SJSA1 (cell line): ENCODE results near the gene SLC16A5. TPM values are rescaled to one million over a fixed set of nuclear protein-coding genes. Genes with fewer than 3 reads are reported as not detected.
A peak's percentile ranks its signal among the peaks of the same experiment; 100 is the strongest.

Source experiments
- DNase-seq, 2 experiments: peaks; one replicate each; pipeline ENCODE4 v3.0.0-alpha.2; 2015 to 2020; ENCODE audit warnings: low spot score in 2 of 2, low read depth in 1 of 2
- H3K27ac ChIP-seq: fragments of 250-450 bp; sonication (Bioruptor Pico); 2 replicates; pipeline ENCODE4 v1.5.1; 2020; ENCODE audit warnings: mild to moderate bottlenecking, moderate library complexity
- H3K27me3 ChIP-seq: fragments of 250-450 bp; sonication (Bioruptor Pico); replicated peaks from 2 replicates; pipeline ENCODE4 v1.5.1; 2020; ENCODE audit warnings: mild to moderate bottlenecking, moderate library complexity
- H3K36me3 ChIP-seq: fragments of 250-450 bp; sonication (Bioruptor Pico); 2 replicates; pipeline ENCODE4 v1.5.1; 2020; ENCODE audit warnings: mild to moderate bottlenecking
- H3K4me1 ChIP-seq: fragments of 250-450 bp; sonication (Bioruptor Pico); replicated peaks from 2 replicates; pipeline ENCODE4 v1.6.1; 2021; ENCODE audit warnings: mild to moderate bottlenecking
- H3K4me3 ChIP-seq: fragments of 250-450 bp; sonication (Bioruptor Pico); 2 replicates; pipeline ENCODE4 v1.5.1; 2020; ENCODE audit warnings: mild to moderate bottlenecking
- H3K9me3 ChIP-seq: fragments of 250-450 bp; sonication (Bioruptor Pico); replicated peaks from 2 replicates; pipeline ENCODE4 v1.5.1; 2020; ENCODE audit warnings: mild to moderate bottlenecking
- total RNA-seq: library from RNA; depleted of rRNA; stranded (reverse); fragments of >200 nt; shearing (Covaris generic); gene quantifications from 2 replicates; pipeline ENCODE4 v1.2.3, GENCODE V29; 2014

Gene SLC16A5
- total RNA-seq, 1 experiment from 2014 or later: 0.71 TPM

DNA sequence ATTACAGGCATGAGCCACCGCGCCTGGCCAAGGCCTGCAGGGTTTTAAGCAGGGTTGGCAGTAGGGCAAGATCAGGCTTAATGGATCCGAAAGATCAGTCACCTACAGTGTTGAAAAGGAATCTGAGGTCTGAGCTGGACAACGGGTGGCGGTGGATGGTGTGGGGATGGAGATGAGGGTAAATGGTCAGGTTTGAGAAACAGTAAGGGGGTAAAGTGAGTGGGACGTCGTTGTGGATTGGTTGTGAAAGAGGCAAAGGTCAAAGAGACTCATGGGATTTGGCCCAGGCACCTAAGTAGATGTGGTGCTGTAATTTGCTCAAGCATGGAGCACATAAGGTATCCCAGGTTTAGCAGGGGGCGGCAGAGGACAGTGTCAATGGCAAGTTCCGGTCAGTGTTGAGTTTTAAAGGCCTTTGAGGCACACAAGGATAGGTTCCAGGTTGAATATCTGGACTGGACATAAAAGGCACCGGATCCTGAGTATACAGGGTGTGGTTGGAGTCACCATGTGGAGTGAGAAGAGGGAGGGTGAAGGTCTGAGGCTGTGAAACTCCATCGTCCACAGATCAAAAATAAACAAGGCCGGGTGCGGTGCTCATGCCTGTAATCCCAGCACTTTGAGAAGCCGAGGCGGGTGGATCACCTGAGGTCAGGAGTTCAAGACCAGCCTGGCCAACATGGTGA, 1.1 kb upstream of the SLC16A5 start:
- no peaks in the 10 kb centered on the region for H3K27me3 ChIP-seq
- no peak overlapping the region for H3K4me3 ChIP-seq
- H3K4me1 ChIP-seq: peaks cover 29% of the 10 kb centered on the region
- no peak overlapping the region for H3K27ac ChIP-seq
- no peaks in the 10 kb centered on the region for H3K36me3 ChIP-seq
- no peaks in the 10 kb centered on the region for H3K9me3 ChIP-seq
- DNase-seq: no peak

DNA sequence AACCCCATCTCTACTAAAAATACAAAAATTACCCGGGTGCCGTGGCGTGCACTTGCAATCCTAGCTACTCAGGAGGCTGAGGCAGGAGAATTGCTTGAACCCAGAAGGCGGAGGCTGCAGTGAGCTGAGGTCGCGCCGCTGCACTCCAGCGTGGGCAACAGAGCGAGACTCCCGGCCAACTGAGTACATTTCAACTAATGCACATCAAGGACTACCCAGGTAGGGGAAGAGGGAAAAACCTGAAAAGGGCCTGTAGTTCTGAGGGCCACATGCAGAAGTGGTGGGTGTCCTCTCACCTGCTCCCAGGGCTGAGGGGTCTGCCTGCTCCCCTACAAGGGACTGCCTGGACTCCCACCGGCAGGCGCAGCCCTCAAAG, 584 bp upstream of the SLC16A5 start:
- Histone ChIP-seq H3K27ac (peak overlapping the region; percentile 41), H3K9me3 (no peaks in the 10 kb centered on the region), H3K27me3 (no peaks in the 10 kb centered on the region), H3K4me1 (peaks cover 29% of the 10 kb centered on the region), H3K4me3 (peak overlapping the region; percentile 38), H3K36me3 (no peaks in the 10 kb centered on the region)
- no peak for DNase-seq

DNA sequence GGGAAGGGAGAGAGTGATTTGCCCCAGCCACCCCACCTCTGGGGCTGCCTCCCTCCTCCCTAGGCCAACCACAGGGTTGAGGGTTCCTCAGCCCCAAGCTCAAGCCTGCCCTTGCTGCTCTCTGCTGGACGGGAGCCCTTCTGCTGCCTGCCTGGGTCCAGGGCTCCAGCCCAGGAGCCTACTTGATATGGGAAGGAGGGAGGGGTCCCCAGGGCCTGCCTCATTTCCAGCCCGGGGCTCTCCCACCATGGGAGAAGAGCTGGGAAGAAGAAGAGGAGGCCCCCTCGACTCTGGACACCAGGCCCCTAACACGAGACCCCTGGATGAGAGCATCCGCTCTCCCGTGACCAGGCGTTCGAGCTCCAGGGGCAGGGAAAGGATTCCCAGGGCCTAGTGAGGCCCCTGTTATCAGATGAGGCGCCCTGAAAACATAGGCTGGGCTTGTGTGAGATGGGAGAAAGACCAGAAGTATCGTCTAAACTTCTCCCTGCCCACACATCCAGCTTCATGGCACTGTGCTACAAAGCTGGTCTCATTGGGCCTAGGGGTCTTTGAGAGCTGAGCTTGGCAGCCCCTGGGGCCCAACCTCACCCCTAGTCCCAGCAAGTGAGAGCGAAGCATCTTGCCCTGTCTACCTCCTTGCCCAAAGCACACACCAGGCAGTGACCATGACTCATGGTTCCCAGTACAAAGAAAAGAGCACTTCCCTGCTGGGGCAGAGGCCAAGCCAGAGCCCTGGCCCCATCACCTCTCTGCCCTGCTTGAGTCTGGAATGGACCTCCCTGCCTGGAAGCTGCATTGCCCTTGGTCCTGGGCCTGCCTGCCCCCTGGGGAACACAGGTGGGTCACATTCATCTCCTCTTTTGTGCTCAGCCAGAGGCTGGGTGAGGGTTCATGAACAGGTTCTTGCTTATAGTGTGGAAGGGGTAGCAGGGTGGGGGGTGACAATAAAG, 987 bp downstream of the SLC16A5 start:
- Histone ChIP-seq H3K36me3 (no peaks in the 10 kb centered on the region), H3K27ac (no peak overlapping the region), H3K27me3 (no peaks in the 10 kb centered on the region), H3K9me3 (no peaks in the 10 kb centered on the region), H3K4me1 (peaks cover 29% of the 10 kb centered on the region), H3K4me3 (peak overlapping the region; percentile 38; the same call in 1 of the 2 replicates)
- peak in 1 of 2 experiments; percentile 46 for DNase-seq

DNA sequence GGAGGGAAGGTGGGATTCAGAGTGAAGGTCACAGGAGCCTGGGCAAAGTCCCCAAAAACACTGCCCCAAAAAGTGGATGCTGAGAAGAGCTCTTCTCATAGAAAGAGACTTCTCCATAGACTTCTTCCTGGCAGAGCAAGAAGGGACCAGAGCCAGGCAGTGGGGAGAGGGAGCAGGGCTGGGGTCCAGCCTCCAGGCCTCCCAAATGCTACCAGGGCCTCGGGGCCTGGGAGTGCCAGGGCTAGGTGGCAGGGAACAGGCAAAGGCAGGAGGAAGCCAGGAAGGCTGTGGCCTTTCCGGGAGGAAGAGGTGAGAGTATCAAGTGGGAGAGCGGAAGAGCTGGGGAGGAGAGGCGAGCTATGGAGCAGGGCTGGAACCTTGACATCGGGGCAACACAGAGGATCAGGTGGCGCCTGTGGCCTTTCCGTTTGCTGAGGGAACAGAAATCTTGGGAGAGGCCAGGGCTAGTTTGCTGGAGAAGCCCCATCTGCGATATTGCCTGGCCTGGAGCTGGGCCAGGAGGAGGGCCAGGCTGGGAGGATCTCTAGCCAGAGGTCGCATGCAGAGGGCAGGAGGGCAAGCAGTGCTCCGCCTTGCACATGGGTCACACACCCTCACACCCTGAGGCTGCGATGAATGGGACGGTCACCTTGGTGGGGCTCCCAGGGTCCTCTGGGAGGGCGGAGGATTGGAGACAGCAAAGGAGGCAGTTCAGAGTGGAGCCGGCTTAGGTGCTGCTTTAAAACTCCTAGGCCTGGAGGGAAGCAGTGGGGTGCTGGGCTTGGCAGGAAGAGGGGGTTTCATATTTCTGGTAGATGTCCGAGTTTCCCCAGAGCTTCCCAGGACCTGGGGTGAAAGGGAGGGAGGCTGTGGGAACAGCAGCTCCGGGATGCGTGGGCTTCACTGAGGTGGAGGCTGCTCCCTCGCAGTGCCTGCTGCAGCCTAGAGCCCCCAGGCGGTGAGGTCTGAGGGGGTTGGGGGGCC, 3.4 kb downstream of the SLC16A5 start:
- no peak for DNase-seq
- Histone ChIP-seq H3K4me3 (no peak overlapping the region), H3K9me3 (no peaks in the 10 kb centered on the region), H3K4me1 (peaks cover 35% of the 10 kb centered on the region), H3K27me3 (no peaks in the 10 kb centered on the region), H3K27ac (no peak overlapping the region), H3K36me3 (no peaks in the 10 kb centered on the region)

DNA sequence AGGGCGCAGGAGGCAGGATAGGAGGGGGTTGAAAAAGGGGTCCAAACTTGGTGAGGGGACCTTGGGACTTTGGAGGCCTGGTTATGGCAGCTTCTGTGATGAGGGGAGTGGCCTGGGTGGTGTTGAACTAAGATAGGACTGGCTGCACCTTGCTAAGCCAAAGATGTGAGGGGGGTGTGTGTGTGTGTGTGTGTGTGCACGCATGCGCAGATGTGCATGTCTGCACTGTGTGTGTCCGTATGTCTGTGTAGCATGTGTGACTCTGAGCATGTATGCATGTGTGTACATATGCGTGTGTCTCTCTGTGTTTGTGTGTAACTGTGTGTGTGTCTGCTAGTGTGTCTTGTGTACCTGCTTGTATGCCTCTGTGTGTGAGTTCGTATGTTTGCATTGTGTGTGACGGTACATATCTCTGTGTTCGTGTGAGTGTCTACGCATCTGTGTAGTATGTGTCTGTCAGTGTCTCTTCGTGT, 4.1 kb downstream of the SLC16A5 start:
- no peak overlapping the region for H3K4me3 ChIP-seq
- no peak for DNase-seq
- no peaks in the 10 kb centered on the region for H3K27me3 ChIP-seq
- H3K4me1 ChIP-seq: peaks cover 35% of the 10 kb centered on the region
- no peak overlapping the region for H3K27ac ChIP-seq
- no peaks in the 10 kb centered on the region for H3K9me3 ChIP-seq
- H3K36me3 ChIP-seq: no peaks in the 10 kb centered on the region

DNA sequence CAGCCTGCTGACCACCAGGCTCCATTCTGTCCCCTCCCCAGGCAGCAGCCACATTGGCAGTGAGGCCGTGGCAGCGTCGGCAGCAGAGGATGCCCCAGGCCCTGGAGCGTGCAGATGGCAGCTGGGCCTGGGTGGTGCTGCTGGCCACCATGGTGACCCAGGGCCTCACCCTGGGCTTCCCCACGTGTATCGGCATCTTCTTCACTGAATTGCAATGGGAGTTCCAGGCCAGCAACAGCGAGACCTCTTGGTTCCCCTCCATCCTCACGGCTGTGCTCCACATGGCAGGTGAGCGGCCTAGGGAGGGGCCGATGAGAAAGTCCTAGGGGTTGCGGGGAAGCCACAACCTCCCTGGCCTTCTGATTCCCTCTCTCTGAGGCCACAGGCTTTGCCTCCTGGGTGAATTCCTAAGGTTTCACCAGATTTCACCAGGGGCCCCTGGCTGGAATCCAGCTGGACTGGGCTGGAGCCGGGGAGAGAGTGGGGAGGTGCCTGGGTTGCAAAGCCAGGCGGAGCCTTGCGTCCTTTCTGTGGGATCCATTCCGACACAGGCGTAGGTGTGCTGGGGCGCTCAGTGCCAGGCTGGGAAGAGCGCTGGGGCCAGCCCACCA, 5.9 kb downstream of the SLC16A5 start:
- no peak overlapping the region for H3K4me3 ChIP-seq
- no peak for DNase-seq

DNA sequence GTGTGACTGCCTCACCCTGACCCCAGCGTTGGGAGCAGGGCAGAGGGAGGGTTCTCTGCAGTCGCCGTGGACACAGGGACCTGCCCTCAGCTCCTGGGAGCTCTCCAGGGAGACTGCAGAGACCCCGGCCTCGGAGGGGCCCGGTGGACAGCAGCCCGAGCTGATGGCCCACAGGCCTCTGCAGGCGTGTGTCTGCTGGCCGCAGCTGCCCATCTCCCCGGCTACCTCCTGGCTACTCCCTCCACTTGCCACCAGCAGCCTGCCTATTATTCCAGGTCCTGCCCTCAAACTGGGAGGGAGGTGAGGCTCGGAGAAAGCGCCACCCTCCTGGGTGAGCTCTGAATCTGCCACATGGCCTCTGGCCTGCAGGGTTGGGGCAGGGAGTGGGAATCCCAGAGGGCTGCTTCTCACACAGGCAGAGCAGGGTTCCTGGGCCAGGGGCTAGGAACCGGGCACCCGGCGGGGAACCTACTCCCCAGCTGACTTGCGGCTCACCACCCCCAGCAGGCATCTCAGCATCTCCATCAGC, 7.2 kb downstream of the SLC16A5 start:
- no peaks in the 10 kb centered on the region for H3K27me3 ChIP-seq
- no peak for DNase-seq
- H3K4me3 ChIP-seq: no peak overlapping the region
- H3K27ac ChIP-seq: no peak overlapping the region
- H3K9me3 ChIP-seq: no peaks in the 10 kb centered on the region
- H3K4me1 ChIP-seq: peaks cover 11% of the 10 kb centered on the region
- no peaks in the 10 kb centered on the region for H3K36me3 ChIP-seq

More for the DNA sequence above, 5.9 kb downstream of the SLC16A5 start:
- Histone ChIP-seq H3K9me3 (no peaks in the 10 kb centered on the region), H3K4me1 (peaks cover 18% of the 10 kb centered on the region), H3K36me3 (no peaks in the 10 kb centered on the region), H3K27me3 (no peaks in the 10 kb centered on the region), H3K27ac (no peak overlapping the region)

DNA sequence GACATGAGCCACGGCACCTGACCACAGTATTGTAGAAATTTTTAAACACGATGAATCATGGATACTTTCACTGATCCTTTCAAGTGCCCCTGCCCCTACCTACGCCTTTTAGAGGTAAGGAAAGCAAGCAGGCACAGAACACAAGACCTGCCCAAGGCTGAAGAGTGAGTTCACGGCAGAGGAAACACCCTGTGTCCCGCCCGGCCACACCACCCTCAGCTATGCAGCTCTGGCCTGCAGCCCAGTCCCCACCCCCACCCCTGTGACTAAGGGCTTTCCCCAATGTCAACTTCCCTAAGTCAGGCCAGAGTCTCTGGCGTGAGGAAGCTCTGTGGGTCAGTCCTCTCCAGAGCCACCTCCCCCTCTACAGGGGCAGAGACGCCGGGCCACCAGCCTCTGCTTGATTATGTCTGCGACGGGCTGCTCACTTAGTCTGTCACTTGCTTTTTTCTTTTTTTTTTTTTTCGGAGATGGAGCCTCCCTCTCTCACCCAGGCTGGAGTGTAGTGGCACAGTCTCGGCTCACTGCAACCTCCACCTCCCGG, 8.4 kb downstream of the SLC16A5 start:
- Histone ChIP-seq H3K27me3 (no peaks in the 10 kb centered on the region), H3K9me3 (no peaks in the 10 kb centered on the region), H3K4me1 (peaks cover 11% of the 10 kb centered on the region), H3K27ac (peak overlapping the region; percentile 3), H3K4me3 (no peak overlapping the region), H3K36me3 (no peaks in the 10 kb centered on the region)
- DNase-seq: peak; percentile 90

DNA sequence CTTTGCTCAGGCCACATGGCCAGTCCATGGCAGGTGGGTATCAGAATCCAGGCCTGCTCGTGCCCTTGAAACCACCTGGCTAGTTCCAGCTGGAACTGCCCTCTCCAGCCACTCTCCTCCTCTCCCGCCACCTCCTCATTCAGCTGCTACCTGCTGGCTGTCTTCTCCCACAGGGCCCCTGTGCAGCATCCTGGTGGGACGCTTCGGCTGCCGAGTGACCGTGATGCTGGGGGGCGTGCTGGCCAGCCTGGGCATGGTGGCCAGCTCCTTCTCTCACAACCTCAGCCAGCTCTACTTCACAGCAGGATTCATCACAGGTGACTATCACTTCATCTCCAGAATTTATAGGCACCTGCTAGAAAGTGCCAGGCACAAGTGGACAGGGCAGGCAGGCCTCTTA, 10.1 kb downstream of the SLC16A5 start:
- H3K27ac ChIP-seq: no peak overlapping the region
- no peaks in the 10 kb centered on the region for H3K36me3 ChIP-seq
- H3K9me3 ChIP-seq: no peaks in the 10 kb centered on the region
- no peaks in the 10 kb centered on the region for H3K27me3 ChIP-seq
- no peak overlapping the region for H3K4me3 ChIP-seq
- no peak for DNase-seq
- peaks cover 11% of the 10 kb centered on the region for H3K4me1 ChIP-seq

DNA sequence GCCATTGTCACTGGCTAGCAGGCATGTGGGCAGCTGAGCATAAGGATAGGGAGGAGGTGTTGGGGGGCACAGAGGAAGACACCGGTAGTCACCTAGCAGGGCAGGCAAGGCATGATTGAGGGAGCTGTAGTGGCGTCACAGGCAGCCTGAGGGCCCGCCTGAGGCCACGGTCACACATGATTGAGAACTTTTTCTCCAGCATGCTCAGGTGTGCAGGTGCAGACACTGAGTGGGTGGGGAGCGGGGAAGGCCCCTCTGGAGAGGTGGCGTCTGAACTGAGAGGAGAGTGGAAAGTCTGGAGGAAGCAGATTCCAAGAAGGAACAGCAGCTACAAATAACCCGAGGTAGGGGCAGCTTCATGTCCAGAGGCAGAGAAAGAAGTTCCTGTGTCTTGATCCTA, 11.1 kb downstream of the SLC16A5 start:
- H3K27ac ChIP-seq: no peak overlapping the region
- no peak overlapping the region for H3K4me3 ChIP-seq
- H3K27me3 ChIP-seq: no peaks in the 10 kb centered on the region
- no peaks in the 10 kb centered on the region for H3K9me3 ChIP-seq
- no peak for DNase-seq
- H3K4me1 ChIP-seq: peaks cover 11% of the 10 kb centered on the region
- no peaks in the 10 kb centered on the region for H3K36me3 ChIP-seq

DNA sequence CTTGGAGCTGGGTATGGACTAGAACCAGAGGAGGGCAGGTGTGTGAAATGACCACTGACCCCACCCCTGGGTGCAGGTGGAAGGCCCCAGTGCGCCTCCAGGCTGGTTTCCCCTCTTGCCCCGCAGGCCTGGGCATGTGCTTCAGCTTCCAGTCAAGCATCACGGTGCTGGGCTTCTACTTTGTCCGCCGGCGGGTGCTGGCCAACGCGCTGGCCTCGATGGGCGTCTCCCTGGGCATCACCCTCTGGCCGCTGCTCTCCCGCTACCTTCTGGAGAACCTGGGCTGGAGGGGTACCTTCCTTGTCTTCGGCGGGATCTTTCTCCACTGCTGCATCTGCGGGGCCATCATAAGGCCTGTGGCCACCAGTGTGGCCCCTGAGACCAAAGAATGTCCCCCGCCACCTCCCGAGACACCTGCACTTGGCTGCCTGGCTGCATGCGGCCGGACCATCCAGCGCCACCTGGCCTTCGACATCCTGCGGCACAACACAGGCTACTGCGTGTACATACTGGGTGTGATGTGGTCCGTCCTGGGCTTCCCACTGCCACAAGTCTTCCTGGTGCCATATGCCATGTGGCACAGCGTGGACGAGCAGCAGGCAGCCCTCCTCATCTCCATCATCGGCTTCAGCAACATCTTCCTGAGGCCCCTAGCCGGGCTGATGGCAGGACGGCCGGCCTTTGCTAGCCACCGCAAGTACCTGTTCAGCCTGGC, 12.3 kb downstream of the SLC16A5 start:
- no peak for DNase-seq
- Histone ChIP-seq H3K9me3 (no peaks in the 10 kb centered on the region), H3K36me3 (no peaks in the 10 kb centered on the region), H3K4me1 (peaks cover 11% of the 10 kb centered on the region), H3K27me3 (no peaks in the 10 kb centered on the region), H3K4me3 (no peak overlapping the region), H3K27ac (no peak overlapping the region)

DNA sequence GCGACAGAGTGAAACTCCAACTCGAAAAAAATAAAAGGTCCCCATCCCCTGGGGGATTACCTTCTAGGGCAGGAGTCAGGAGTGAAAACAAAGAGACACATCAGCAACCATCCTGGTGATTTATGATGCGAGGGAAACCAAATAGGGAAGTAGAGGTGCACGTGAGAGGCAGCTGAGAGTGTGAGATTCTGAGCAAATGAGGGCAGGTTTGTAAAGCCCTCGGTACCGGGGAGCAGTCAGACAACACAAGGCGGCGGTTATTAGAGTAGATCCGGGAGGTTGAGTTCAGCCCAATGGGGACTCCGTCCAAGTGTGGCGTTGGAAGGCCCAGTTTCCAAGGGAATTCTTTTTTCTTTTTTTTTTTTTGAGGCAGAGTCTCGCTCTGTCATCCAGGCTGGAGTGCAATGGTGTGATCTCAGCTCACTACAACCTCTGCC, 14.6 kb downstream of the SLC16A5 start:
- Histone ChIP-seq H3K36me3 (no peaks in the 10 kb centered on the region), H3K27me3 (no peaks in the 10 kb centered on the region), H3K27ac (no peak overlapping the region), H3K9me3 (no peaks in the 10 kb centered on the region), H3K4me3 (no peak overlapping the region), H3K4me1 (peaks cover 18% of the 10 kb centered on the region)
- DNase-seq: no peak
